ENCODE data around the gene ALDH3B1. TPM values are rescaled to one million over a fixed set of nuclear protein-coding genes. Genes with fewer than 3 reads are reported as not detected.

The ALDH3B1 gene
- total and polyA plus RNA-seq, 2 of the 4 experiments (the other 2 are of a cell fraction), result 11.8 to 22.8 TPM

- 67% methylated on average over 1 of the region's 5 CpGs; no CpG with 5 or more reads in 1 of the 2 experiments for WGBS, 2 experiments (ENCODE audit: extremely low coverage in 2 of 2, insufficient read length in 1 of 2)
- no peak for DNase-seq
- Histone ChIP-seq H3K14ac (replicated peaks; ENCODE audit: low read depth, low read length) (no peak overlapping the region), H3K18ac (ENCODE audit: low read depth, low read length) (no peak overlapping the region), H4K8ac (ENCODE audit: low read depth in 2 of 2, low read length in 2 of 2) (no peak overlapping the region), H3K23ac (ENCODE audit: low read depth, low read length) (no peak overlapping the region), H2BK15ac (ENCODE audit: low read depth, low read length) (no peak overlapping the region), H2BK5ac (ENCODE audit: low read depth, low read length, poor library complexity, severe bottlenecking) (no peak overlapping the region), H3K4me2 (ENCODE audit: low read depth, low read length) (no peak overlapping the region), H3K4ac (ENCODE audit: low read depth, low read length) (no peak overlapping the region), H3K9ac (ENCODE audit: low read depth, low read length) (no peak overlapping the region), H2BK120ac (ENCODE audit: low read depth, low read length) (no peak overlapping the region), H4K5ac (ENCODE audit: low read depth, low read length) (no peak overlapping the region), H3K79me1 (ENCODE audit: low read depth in 1 of 2, low read length in 2 of 2) (no peaks in the 10 kb centered on the region), H2BK20ac (ENCODE audit: low read depth, low read length) (no peak overlapping the region), H4K20me1 (ENCODE audit: insufficient read depth, low read length) (no peaks in the 10 kb centered on the region), H3K9me3 (ENCODE audit: control insufficient read depth, insufficient read depth, low read length) (no peaks in the 10 kb centered on the region), H4K91ac (ENCODE audit: insufficient read depth, low read depth, low read length) (no peak overlapping the region), H2AK5ac (ENCODE audit: low read depth, low read length) (no peak overlapping the region), H3K27me3 (ENCODE audit: control insufficient read depth, insufficient read depth, low read length) (no peaks in the 10 kb centered on the region), H3K27ac (ENCODE audit: insufficient read depth, low read length) (no peak overlapping the region), H3K56ac (ENCODE audit: extremely low read depth, insufficient read depth, low read length) (no peak overlapping the region), H3K4me1 (ENCODE audit: control insufficient read depth, insufficient read depth, low read length) (no peaks in the 10 kb centered on the region), H3K36me3 (ENCODE audit: control insufficient read depth, insufficient read depth, low read length) (peaks cover 45% of the 10 kb centered on the region), H2AK9ac (replicated peaks; ENCODE audit: low read depth, low read length, poor library complexity) (no peak overlapping the region), H2AFZ (replicated peaks; ENCODE audit: low read length, poor library complexity) (no peak overlapping the region), H3K4me3 (ENCODE audit: insufficient read depth, low read depth, low read length) (no peak overlapping the region), H3K9me1 (ENCODE audit: insufficient read depth, low read length) (no peaks in the 10 kb centered on the region)
- ChIA-PET CTCF (no interaction called here), POLR2A (ENCODE audit: unreplicated experiment) (no interaction called here)
- no peak for TF ChIP-seq FOS (IDR thresholded peaks at IDR 0.05; ENCODE audit: low read depth, low read length)
- TF ChIP-seq CEBPB (IDR thresholded peaks at IDR 0.05; ENCODE audit: low read depth, low read length), result no peak
- no peak for TF ChIP-seq MAFK (IDR thresholded peaks at IDR 0.05; ENCODE audit: low read depth, low read length)
- TF ChIP-seq ELK1 (IDR thresholded peaks at IDR 0.05; ENCODE audit: borderline replicate concordance, low read depth, low read length), result no peak
- TF ChIP-seq RFX5 (IDR thresholded peaks at IDR 0.05; ENCODE audit: low read depth, low read length), result no peak
- intact Hi-C loops (cut with micrococcal nuclease) (no loop called here), dilution Hi-C loops (cut with HindIII; ENCODE audit: low sequenced_read_pairs, unreplicated experiment) (no loop called here), in situ Hi-C loops (cut with MboI; ENCODE audit: low sequenced_read_pairs) (loop anchor here (10.0 kb wide), 1 partner anchor 107 kb away; no protein-coding TSS in a partner anchor)
- BruUV-seq (replicated peaks), result no TSS peak
- ATAC-seq (ENCODE audit: low read depth), result no peak
These were observed 57.9 kb downstream of the ALDH3B1 start for GRCh38 chr11:68067991-68068390.

All from IMR-90 (cell line).